Smooth muscle cell (in vitro differentiated cells): ENCODE measurements around the gene TMEM181. TPM values are rescaled to one million over a fixed set of nuclear protein-coding genes. Genes with fewer than 3 reads are reported as not detected.
"Not testable (repeated sequence)": the region's sequence is repeated elsewhere in the genome, so short reads cannot be mapped to it uniquely, and the experiment has no call there.

Experiments
- DNase-seq: peaks from one replicate; lab custom pipeline; 2025; ENCODE audit not compliant: unreplicated experiment; lab: John Stamatoyannopoulos, UW
- H2AFZ ChIP-seq: fragments of 200-600 bp; sonication (generic); 2 replicates; pipeline ENCODE4 v1.6.0; 2016; ENCODE audit warnings: antibody characterized with exemption, low read depth, mild to moderate bottlenecking
- H3F3A ChIP-seq: fragments of 200-600 bp; sonication (generic); 2 replicates; pipeline ENCODE4 v1.6.0; 2017; ENCODE audit warnings: antibody characterized with exemption, low read depth
- H3K27ac ChIP-seq: fragments of 200-600 bp; sonication (generic); 2 replicates; pipeline ENCODE4 v1.5.1; 2016; ENCODE audit warnings: low read depth, mild to moderate bottlenecking
- H3K27me3 ChIP-seq: fragments of 200-600 bp; sonication (generic); 2 replicates; pipeline ENCODE4 v1.6.1; 2016; ENCODE audit warnings: low read depth, mild to moderate bottlenecking
- H3K36me3 ChIP-seq: fragments of 200-600 bp; sonication (generic); 2 replicates; pipeline ENCODE4 v1.5.1; 2016; ENCODE audit warnings: low read depth
- H3K4me1 ChIP-seq: fragments of 200-600 bp; sonication (generic); 2 replicates; pipeline ENCODE4 v1.5.1; 2016; ENCODE audit warnings: low read depth
- H3K4me2 ChIP-seq: fragments of 200-600 bp; sonication (generic); 2 replicates; pipeline ENCODE4 v1.6.0; 2016; ENCODE audit warnings: mild to moderate bottlenecking
- H3K4me3 ChIP-seq: fragments of 200-600 bp; sonication (generic); 2 replicates; pipeline ENCODE4 v1.5.1; 2016; ENCODE audit warnings: mild to moderate bottlenecking
- H3K79me2 ChIP-seq: fragments of 200-600 bp; sonication (generic); 2 replicates; pipeline ENCODE4 v1.6.0; 2016; ENCODE audit warnings: low read depth, mild to moderate bottlenecking
- H3K9ac ChIP-seq: fragments of 200-600 bp; sonication (generic); 2 replicates; pipeline ENCODE4 v1.6.0; 2016; ENCODE audit warnings: low read depth
- H3K9me3 ChIP-seq: fragments of 200-600 bp; sonication (generic); replicated peaks from 2 replicates; pipeline ENCODE4 v1.5.1; 2016; ENCODE audit warnings: low read depth
- H4K20me1 ChIP-seq: fragments of 200-600 bp; sonication (generic); 2 replicates; pipeline ENCODE4 v1.6.0; 2016; ENCODE audit warnings: low read depth
- WGBS: methylation state at CpG from one replicate; pipeline ENCODE4 v1.1.7; 2016; ENCODE audit warnings: low lambda C conversion rate; 5-methylcytosine and 5-hydroxymethylcytosine counted together
- polyA plus RNA-seq: library from polyadenylated mRNA; unstranded; fragments of >200 nt; fragmentation: Nextera tagmentation; extraction: Ambion mirVana; gene quantifications from 2 replicates; pipeline ENCODE4 v1.2.1, GENCODE V29; 2016
- total RNA-seq: library from RNA; depleted of rRNA; stranded (reverse); fragments of >200 nt; gene quantifications from 2 replicates; pipeline ENCODE4 v1.2.3, GENCODE V29; 2014
- TF ChIP-seq, protein P1 (sequence below): fragments of 200-600 bp; sonication (generic); IDR thresholded peaks from 2 replicates; pipeline ENCODE4 v1.5.1; 2017; ENCODE audit warnings: borderline replicate concordance, mild to moderate bottlenecking, antibody characterized with exemption; ENCODE audit not compliant: insufficient read depth, poor library complexity, severe bottlenecking

The TMEM181 gene
- total and polyA plus RNA-seq, 2 experiments from 2014 or later: 15.3 to 29.0 TPM

DNA sequence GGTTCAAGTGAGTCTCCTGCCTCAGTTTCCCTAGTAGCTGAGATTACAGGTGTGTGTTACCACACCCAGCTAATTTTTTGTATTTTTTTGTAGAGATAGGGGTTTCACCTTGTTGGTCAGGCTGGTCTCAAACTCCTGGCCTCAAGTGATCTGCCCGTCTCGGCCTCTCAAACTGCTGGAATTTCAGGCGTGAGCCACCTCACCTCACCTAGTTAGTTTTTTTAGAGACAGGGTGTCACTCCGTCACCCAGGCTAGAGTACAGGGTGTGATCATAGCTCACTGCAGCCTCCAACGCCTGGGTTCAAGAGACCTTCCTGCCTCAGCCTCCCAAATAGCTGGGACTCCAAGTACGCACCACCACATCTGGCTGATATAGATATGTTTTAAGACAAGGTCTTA, 112.8 kb downstream of the TMEM181 start:
- WGBS: 89% methylated on average over 6 of the region's 6 CpGs
- H3K9me3 ChIP-seq: no peaks in the 10 kb centered on the region

GRCh38 chr6:158674342-158675131, 114.6 kb downstream of the TMEM181 start:
- Histone ChIP-seq H3K9me3 (no peaks in the 10 kb centered on the region), H3K79me2 (no peaks in the 10 kb centered on the region), H3K36me3 (no peaks in the 10 kb centered on the region), H4K20me1 (no peaks in the 10 kb centered on the region), H3F3A (no peaks in the 10 kb centered on the region), H3K27me3 (no peaks in the 10 kb centered on the region), H3K9ac (no peak overlapping the region), H3K4me1 (no peaks in the 10 kb centered on the region), H3K4me2 (no peak overlapping the region), H2AFZ (no peak overlapping the region), H3K27ac (no peak overlapping the region), H3K4me3 (no peak overlapping the region)
- no peak for DNase-seq
- 91% methylated on average over 14 of the region's 14 CpGs for WGBS
- TF ChIP-seq, protein P1, sequence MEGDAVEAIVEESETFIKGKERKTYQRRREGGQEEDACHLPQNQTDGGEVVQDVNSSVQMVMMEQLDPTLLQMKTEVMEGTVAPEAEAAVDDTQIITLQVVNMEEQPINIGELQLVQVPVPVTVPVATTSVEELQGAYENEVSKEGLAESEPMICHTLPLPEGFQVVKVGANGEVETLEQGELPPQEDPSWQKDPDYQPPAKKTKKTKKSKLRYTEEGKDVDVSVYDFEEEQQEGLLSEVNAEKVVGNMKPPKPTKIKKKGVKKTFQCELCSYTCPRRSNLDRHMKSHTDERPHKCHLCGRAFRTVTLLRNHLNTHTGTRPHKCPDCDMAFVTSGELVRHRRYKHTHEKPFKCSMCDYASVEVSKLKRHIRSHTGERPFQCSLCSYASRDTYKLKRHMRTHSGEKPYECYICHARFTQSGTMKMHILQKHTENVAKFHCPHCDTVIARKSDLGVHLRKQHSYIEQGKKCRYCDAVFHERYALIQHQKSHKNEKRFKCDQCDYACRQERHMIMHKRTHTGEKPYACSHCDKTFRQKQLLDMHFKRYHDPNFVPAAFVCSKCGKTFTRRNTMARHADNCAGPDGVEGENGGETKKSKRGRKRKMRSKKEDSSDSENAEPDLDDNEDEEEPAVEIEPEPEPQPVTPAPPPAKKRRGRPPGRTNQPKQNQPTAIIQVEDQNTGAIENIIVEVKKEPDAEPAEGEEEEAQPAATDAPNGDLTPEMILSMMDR: no peak

More for the DNA sequence above, 112.8 kb downstream of the TMEM181 start:
- Histone ChIP-seq H3K36me3 (no peaks in the 10 kb centered on the region), H2AFZ (no peak overlapping the region), H3K27me3 (no peaks in the 10 kb centered on the region), H3K4me1 (no peaks in the 10 kb centered on the region), H3F3A (no peaks in the 10 kb centered on the region), H4K20me1 (no peaks in the 10 kb centered on the region), H3K79me2 (no peaks in the 10 kb centered on the region), H3K9ac (no peak overlapping the region), H3K4me3 (no peak overlapping the region), H3K27ac (no peak overlapping the region), H3K4me2 (no peak overlapping the region)
- no peak for DNase-seq
- TF ChIP-seq, protein P1: no peak

DNA sequence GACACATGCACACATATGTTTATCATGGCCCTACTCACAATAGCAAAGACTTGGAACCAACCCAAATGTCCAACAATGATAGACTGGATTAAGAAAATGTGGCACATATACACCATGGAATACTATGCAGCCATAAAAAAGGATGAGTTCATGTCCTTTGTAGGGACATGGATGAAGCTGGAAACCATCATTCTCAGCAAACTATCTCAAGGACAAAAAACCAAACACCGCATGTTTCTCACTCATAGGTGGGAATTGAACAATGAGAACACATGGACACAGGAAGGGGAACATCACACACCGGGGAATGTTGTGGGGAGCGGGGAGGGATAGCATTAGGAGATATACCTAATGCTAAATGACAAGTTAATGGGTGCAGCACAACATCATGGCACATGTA, 117.2 kb downstream of the TMEM181 start:
- H2AFZ ChIP-seq, DNase-seq, H3F3A ChIP-seq, H3K27me3 ChIP-seq, H4K20me1 ChIP-seq, H3K4me1 ChIP-seq, H3K79me2 ChIP-seq, H3K36me3 ChIP-seq, H3K9ac ChIP-seq, H3K9me3 ChIP-seq, H3K4me2 ChIP-seq, H3K4me3 ChIP-seq, H3K27ac ChIP-seq: not testable (repeated sequence)
- 96% methylated on average over 3 of the region's 3 CpGs for WGBS

DNA sequence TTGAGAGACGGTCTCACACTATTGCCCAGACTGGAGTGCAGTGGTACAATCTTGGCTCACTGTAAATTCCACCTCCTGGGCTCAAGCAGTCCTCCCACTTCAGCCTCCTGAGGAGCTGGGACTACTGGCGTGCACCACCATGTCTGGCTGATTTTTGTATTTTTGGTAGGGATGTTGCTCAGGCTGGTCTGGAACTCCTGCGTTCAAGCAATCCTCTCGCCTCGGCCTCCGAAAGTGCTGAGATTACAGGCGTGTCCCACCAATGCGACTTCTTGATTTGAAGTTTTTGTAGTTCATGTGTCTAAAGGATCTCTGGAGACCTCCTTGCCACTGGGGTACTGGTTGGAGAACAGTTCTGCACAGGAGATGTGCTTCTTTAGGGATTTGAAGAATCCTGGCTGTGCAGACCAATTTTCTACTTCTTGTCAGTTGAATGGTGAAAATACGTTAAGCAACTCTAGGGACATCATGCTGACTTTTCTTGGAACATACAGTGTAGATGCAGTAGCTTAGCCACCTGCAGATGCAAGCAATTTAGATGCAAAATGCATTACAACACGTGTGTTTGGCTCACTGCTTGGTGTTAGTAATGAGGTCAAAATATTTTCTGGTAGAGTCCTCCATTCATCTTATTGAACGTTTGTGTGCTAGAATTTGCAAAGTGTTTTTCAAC, 118.2 kb downstream of the TMEM181 start:
- Histone ChIP-seq H3F3A (no peaks in the 10 kb centered on the region), H3K36me3 (no peaks in the 10 kb centered on the region), H3K4me3 (no peak overlapping the region), H3K9ac (no peak overlapping the region), H3K27ac (no peak overlapping the region), H3K79me2 (no peaks in the 10 kb centered on the region), H4K20me1 (no peaks in the 10 kb centered on the region), H3K4me2 (no peak overlapping the region), H3K9me3 (no peaks in the 10 kb centered on the region), H3K27me3 (no peaks in the 10 kb centered on the region), H2AFZ (no peak overlapping the region), H3K4me1 (no peaks in the 10 kb centered on the region)
- 87% methylated on average over 11 of the region's 11 CpGs for WGBS
- TF ChIP-seq, protein P1: no peak
- no peak for DNase-seq
